T-helper 1 cell treated with Interleukin-12 subunit alpha and Interleukin-12 subunit beta and Interleukin-4 antibody, amounts not matched to agents 30 ng/mL and 1 ng/mL, for 36 hours (primary cell): ENCODE measurements around the gene PTGER3. TPM values are rescaled to one million over a fixed set of nuclear protein-coding genes. Genes with fewer than 3 reads are reported as not detected.

Source experiments
- intact Hi-C: fragments of 100-400 bp; cut with micrococcal nuclease; formaldehyde crosslinking; loops from one replicate; pipeline ENCODE4 v1.15.1; 2024
- total RNA-seq: library from RNA; stranded (reverse); gene quantifications from 2 replicates; pipeline ENCODE4 v1.2.3, GENCODE V29; 2022

PTGER3 gene
- total RNA-seq, 1 donor from 2014 or later: 10.0 TPM

GRCh38 chr1:71053758-71054157, 6.1 kb upstream of the PTGER3 start:
- intact Hi-C loops: no loop called here

GRCh38 chr1:71053146-71053545, 5.5 kb upstream of the PTGER3 start:
- intact Hi-C loops: no loop called here

GRCh38 chr1:71049951-71050598, 2.5 kb upstream of the PTGER3 start:
- intact Hi-C loops: loop anchor here (1.0 to 10.0 kb wide), 9 partner anchors 31 to 917 kb away; partner anchors contain the start of genes CTH, LRRC40 and ZRANB2

GRCh38 chr1:71046891-71047634, 553 bp downstream of the PTGER3 start:
- intact Hi-C loops: loop anchor here (2.0 to 10.0 kb wide), 4 partner anchors 34 to 635 kb away; partner anchors contain the start of genes CTH and ZRANB2

GRCh38 chr1:71045463-71046028, 2.1 kb downstream of the PTGER3 start:
- intact Hi-C loops: loop anchor here (2.0 to 10.0 kb wide), 4 partner anchors 35 to 633 kb away; partner anchors contain the start of genes CTH and ZRANB2

- intact Hi-C loops: loop anchor here (5.0 to 10.0 kb wide), 3 partner anchors 150 to 633 kb away; partner anchors contain the start of gene CTH
These were observed 2.8 kb downstream of the PTGER3 start for GRCh38 chr1:71044833-71045232.

DNA sequence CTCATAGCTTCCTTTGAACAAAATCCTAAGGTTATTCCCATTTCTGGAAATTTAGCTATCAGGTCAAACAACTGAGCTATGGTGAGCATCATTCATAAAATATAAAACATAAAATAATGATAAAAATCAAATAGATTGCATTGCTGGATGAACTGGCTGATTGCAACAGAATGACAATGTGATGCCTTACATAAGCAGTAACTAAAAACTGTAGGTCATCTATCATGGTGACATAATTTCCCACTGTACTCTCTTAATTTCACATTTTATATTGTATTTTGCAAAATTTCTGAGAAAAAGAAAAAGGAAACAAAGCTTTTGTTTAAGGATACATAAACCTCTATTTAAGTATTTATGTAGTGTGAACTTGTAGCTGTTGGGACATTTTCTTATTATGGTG, 4.6 kb downstream of the PTGER3 start:
- intact Hi-C loops: loop anchor here (10.0 kb wide), 1 partner anchor 148 kb away; no protein-coding TSS in a partner anchor

- intact Hi-C loops: loop anchor here (10.0 kb wide), 1 partner anchor 147 kb away; no protein-coding TSS in a partner anchor
These were observed 5.8 kb downstream of the PTGER3 start for GRCh38 chr1:71041806-71042205.

GRCh38 chr1:71039661-71040262, 7.9 kb downstream of the PTGER3 start:
- intact Hi-C loops: loop anchor here (10.0 kb wide), 1 partner anchor 145 kb away; no protein-coding TSS in a partner anchor

DNA sequence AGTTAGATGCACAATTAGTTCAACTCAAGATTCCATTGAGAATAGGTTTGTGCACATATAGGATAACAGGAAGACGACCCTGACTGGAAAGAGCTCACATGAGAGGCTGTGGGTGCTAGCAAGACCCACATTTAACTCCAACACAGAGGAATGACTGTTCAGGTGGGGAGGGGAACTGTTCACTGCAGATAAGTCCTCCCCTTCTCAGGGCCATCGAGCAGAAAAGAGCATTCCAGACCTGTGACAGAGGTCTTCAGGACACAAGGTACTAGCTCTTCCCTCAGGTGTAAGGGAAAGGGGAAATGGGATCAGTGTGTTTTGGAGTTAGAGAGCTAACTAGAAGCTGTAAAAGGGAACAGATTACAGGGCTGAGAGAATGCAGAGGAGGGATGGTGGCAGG, 8.7 kb downstream of the PTGER3 start:
- intact Hi-C loops: no loop called here

- intact Hi-C loops: no loop called here
These were observed 9.6 kb downstream of the PTGER3 start for GRCh38 chr1:71037829-71038620.

GRCh38 chr1:71037066-71037465, 10.6 kb downstream of the PTGER3 start:
- intact Hi-C loops: no loop called here

GRCh38 chr1:71033136-71033535, 14.5 kb downstream of the PTGER3 start:
- intact Hi-C loops: no loop called here

- intact Hi-C loops: no loop called here
These were observed 16.2 kb downstream of the PTGER3 start for GRCh38 chr1:71031426-71031825.

GRCh38 chr1:71030026-71030425, 17.6 kb downstream of the PTGER3 start:
- intact Hi-C loops: no loop called here

GRCh38 chr1:71028981-71029380, 18.6 kb downstream of the PTGER3 start:
- intact Hi-C loops: no loop called here

DNA sequence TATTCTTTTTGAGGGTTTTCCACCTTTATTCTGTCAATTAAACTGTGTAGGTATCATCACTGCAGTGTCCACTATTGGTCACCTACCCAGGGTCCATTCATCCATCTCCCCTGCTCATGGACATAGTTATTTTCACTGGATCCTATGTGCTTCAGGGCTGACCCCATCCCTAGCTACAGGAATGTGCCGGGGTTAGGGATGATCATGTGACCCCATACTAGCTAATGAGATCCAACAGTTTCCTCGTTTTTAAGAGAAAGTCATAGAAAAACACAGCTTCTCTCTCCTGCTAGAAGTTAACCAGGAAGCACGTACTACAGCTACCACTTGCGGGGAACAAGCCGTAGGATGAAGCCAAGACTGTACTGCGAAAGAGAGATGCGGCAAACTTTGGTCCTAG, 19.6 kb downstream of the PTGER3 start:
- intact Hi-C loops: no loop called here

DNA sequence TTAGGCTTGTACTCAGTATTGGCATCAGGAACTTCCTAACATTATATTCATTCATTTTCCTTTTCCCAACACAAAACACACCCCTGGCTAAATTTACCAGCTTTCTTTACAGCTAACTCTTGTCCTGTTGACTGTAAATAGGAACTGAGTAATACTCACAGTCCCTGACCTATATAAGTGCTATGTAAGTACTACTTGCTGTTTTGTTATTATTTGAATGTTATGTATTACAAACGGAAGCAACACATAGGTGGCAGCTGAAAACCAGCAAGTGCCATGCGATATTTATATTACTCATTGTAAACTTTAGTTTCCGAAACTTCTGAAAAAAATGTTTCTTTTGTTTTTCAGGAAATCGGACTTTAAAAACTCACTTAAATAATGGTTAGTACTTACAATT, 21.5 kb downstream of the PTGER3 start:
- intact Hi-C loops: no loop called here

DNA sequence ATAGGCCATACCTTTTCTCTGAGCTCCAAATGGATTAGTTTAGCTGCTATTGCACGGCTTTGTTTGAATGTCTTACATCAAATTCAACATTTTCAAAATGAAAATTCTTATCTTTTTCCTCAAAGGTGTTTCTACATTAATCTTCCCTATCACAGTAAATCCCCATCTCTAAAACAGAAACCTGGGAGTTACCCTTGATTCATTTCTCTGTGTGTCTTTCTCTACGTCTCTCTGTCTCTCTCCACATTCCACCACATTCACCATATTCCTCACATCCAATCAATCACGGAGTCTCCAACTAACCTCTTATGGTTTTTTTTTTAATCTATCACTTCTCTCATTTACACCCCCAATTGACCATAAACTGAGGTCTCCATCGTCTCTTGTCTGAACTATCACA, 24.1 kb downstream of the PTGER3 start:
- intact Hi-C loops: no loop called here

- intact Hi-C loops: no loop called here
These were observed 28.2 kb downstream of the PTGER3 start for GRCh38 chr1:71019233-71019969.
